H9 (cell line): ENCODE data around the gene MSL2. TPM values are rescaled to one million over a fixed set of nuclear protein-coding genes. Genes with fewer than 3 reads are reported as not detected.
"Not testable (repeated sequence)": the region's sequence is repeated elsewhere in the genome, so short reads cannot be mapped to it uniquely, and the experiment has no call there.

Experiments
- DNase-seq: peaks from one replicate; pipeline ENCODE4 v3.0.0-alpha.2; 2017
- H2AFZ ChIP-seq: one replicate; pipeline ENCODE4 v1.6.1; 2013; ENCODE audit warnings: mild to moderate bottlenecking, low read length, control low read depth, moderate library complexity
- H2AK5ac ChIP-seq: 2 replicates; pipeline ENCODE4 v1.6.1; 2013; ENCODE audit warnings: low read length, control low read depth, mixed read lengths; ENCODE audit not compliant: insufficient read length
- H2BK120ac ChIP-seq: one replicate; pipeline ENCODE4 v1.6.1; 2013; ENCODE audit warnings: low read depth, mild to moderate bottlenecking, low read length, control low read depth, inconsistent platforms; ENCODE audit not compliant: poor library complexity, severe bottlenecking
- H2BK12ac ChIP-seq: 2 replicates; pipeline ENCODE4 v1.6.1; 2013; ENCODE audit warnings: low read length, control low read depth, mixed read lengths, low read depth; ENCODE audit not compliant: insufficient read length
- H2BK15ac ChIP-seq: 2 replicates; pipeline ENCODE4 v1.6.1; 2013; ENCODE audit warnings: low read depth, low read length, control low read depth
- H2BK20ac ChIP-seq: one replicate; pipeline ENCODE4 v1.6.1; 2013; ENCODE audit warnings: low read depth, mild to moderate bottlenecking, low read length, control low read depth, inconsistent platforms; ENCODE audit not compliant: poor library complexity, severe bottlenecking
- H2BK5ac ChIP-seq: 2 replicates; pipeline ENCODE4 v1.6.1; 2013; ENCODE audit warnings: low read length, control low read depth, mixed read lengths; ENCODE audit not compliant: insufficient read length
- H3K14ac ChIP-seq: 2 replicates; pipeline ENCODE4 v1.6.1; 2013; ENCODE audit warnings: low read length, control low read depth; ENCODE audit not compliant: insufficient read depth
- H3K18ac ChIP-seq: 2 replicates; pipeline ENCODE4 v1.6.1; 2013; ENCODE audit warnings: low read depth, mild to moderate bottlenecking, mixed read lengths, low read length, control low read depth; ENCODE audit not compliant: insufficient read length
- H3K23ac ChIP-seq: 2 replicates; pipeline ENCODE4 v1.6.1; 2013; ENCODE audit warnings: low read length, control low read depth, mixed read lengths, low read depth; ENCODE audit not compliant: insufficient read length
- H3K23me2 ChIP-seq: 2 replicates; pipeline ENCODE4 v1.6.1; 2013; ENCODE audit warnings: low read depth, mild to moderate bottlenecking, mixed read lengths, low read length, control low read depth; ENCODE audit not compliant: insufficient read length, poor library complexity, severe bottlenecking
- H3K27ac ChIP-seq: 2 replicates; pipeline ENCODE4 v1.5.1; 2013; ENCODE audit warnings: low read length, control low read depth, mixed read lengths, low read depth; ENCODE audit not compliant: insufficient read length
- H3K27me3 ChIP-seq: 2 replicates; pipeline ENCODE4 v1.6.1; 2013; ENCODE audit warnings: low read length, control low read depth, inconsistent platforms; ENCODE audit not compliant: insufficient read depth
- H3K4ac ChIP-seq: 2 replicates; pipeline ENCODE4 v1.6.1; 2013; ENCODE audit warnings: low read depth, mild to moderate bottlenecking, control low read depth, inconsistent platforms, low read length, moderate library complexity
- H3K4me1 ChIP-seq: 2 replicates; pipeline ENCODE4 v1.6.1; 2013; ENCODE audit warnings: low read length, control low read depth, inconsistent platforms; ENCODE audit not compliant: insufficient read depth
- H3K4me2 ChIP-seq: 2 replicates; pipeline ENCODE4 v1.6.1; 2013; ENCODE audit warnings: low read length, control low read depth, mixed read lengths; ENCODE audit not compliant: insufficient read length, insufficient read depth
- H3K56ac ChIP-seq: 2 replicates; pipeline ENCODE4 v1.6.1; 2013; ENCODE audit warnings: low read depth, mild to moderate bottlenecking, mixed read lengths, low read length, control low read depth; ENCODE audit not compliant: insufficient read length
- H3K79me1 ChIP-seq: 2 replicates; pipeline ENCODE4 v1.6.1; 2013; ENCODE audit warnings: low read depth, mild to moderate bottlenecking, moderate library complexity, low read length, control low read depth, inconsistent platforms; ENCODE audit not compliant: insufficient read depth, poor library complexity, severe bottlenecking
- H3K79me2 ChIP-seq: 2 replicates; pipeline ENCODE4 v1.6.1; 2013; ENCODE audit warnings: low read length, control low read depth, inconsistent platforms; ENCODE audit not compliant: insufficient read depth
- H3K9ac ChIP-seq: 2 replicates; pipeline ENCODE4 v1.6.1; 2013; ENCODE audit warnings: low read length, control low read depth, mixed read lengths; ENCODE audit not compliant: insufficient read length; ENCODE audit errors: extremely low read depth
- H3K9me3 ChIP-seq: one replicate; pipeline ENCODE4 v1.6.1; 2013; ENCODE audit warnings: low read depth, low read length, inconsistent platforms; ENCODE audit not compliant: control insufficient read depth
- H3T11ph ChIP-seq: one replicate; pipeline ENCODE4 v1.6.1; 2013; ENCODE audit warnings: mild to moderate bottlenecking, low read length, control low read depth, inconsistent platforms
- H4K20me1 ChIP-seq: one replicate; pipeline ENCODE4 v1.6.1; 2013; ENCODE audit not compliant: control insufficient read depth, insufficient read length, insufficient read depth
- H4K5ac ChIP-seq: 2 replicates; pipeline ENCODE4 v1.6.1; 2013; ENCODE audit warnings: low read depth, mild to moderate bottlenecking, mixed read lengths, low read length, control low read depth; ENCODE audit not compliant: insufficient read length
- H4K8ac ChIP-seq: replicated peaks from 2 replicates; pipeline ENCODE4 v1.6.1; 2013; ENCODE audit warnings: low read length, control low read depth, mixed read lengths, low read depth; ENCODE audit not compliant: insufficient read length
- H4K91ac ChIP-seq: 2 replicates; pipeline ENCODE4 v1.6.1; 2013; ENCODE audit warnings: low read depth, mild to moderate bottlenecking, moderate library complexity, mixed read lengths, low read length, control low read depth; ENCODE audit not compliant: insufficient read length
- H3K27ac Mint-ChIP-seq, 3 experiments: 2 replicates in 2 of 3; 3 replicates in 1 of 3; pipeline ENCODE4 v1.8.0; 2020 to 2021; ENCODE audit warnings: mixed read lengths in 3 of 3, mild to moderate bottlenecking in 1 of 3, moderate library complexity in 1 of 3
- H3K27me3 Mint-ChIP-seq: 2 replicates; pipeline ENCODE4 v1.8.0; 2021; ENCODE audit warnings: low read depth, mild to moderate bottlenecking, moderate library complexity, mixed read lengths
- H3K36me3 Mint-ChIP-seq, 3 experiments: 2 replicates in 2 of 3; 3 replicates in 1 of 3; pipeline ENCODE4 v1.8.0; 2020 to 2021; ENCODE audit warnings: low read depth in 3 of 3, mixed read lengths in 3 of 3; ENCODE audit not compliant: insufficient read depth in 1 of 3
- H3K4me1 Mint-ChIP-seq, 2 experiments: 2 replicates each; pipeline ENCODE4 v1.8.0; 2020; ENCODE audit warnings: mixed read lengths in 2 of 2
- H3K4me3 Mint-ChIP-seq, 2 experiments: 2 replicates in 1 of 2; 3 replicates in 1 of 2; pipeline ENCODE4 v1.8.0; 2020 to 2021; ENCODE audit warnings: mild to moderate bottlenecking in 2 of 2, mixed read lengths in 2 of 2, moderate library complexity in 1 of 2
- H3K9me3 Mint-ChIP-seq, 2 experiments: 2 replicates in 1 of 2; 3 replicates in 1 of 2; pipeline ENCODE4 v1.8.0; 2020; ENCODE audit warnings: mild to moderate bottlenecking in 2 of 2, mixed read lengths in 2 of 2, moderate library complexity in 1 of 2
- CTCF ChIP-seq: fragments of 200-600 bp; sonication (generic); conservative IDR thresholded peaks from 3 replicates; pipeline ENCODE4 v1.8.0; 2021; ENCODE audit warnings: antibody characterized with exemption, mild to moderate bottlenecking
- WGBS: extraction: QIAGEN DNeasy Blood & Tissue Kit; methylation state at CpG from one replicate; pipeline ENCODE4 v1.1.7; 2013; ENCODE audit warnings: missing lambda C conversion rate, low lambda C conversion rate, mixed read lengths; ENCODE audit not compliant: insufficient read length; ENCODE audit errors: extremely low coverage; 5-methylcytosine and 5-hydroxymethylcytosine counted together
- total RNA-seq: library from RNA; stranded (reverse); gene quantifications from 2 replicates; pipeline ENCODE4 v1.2.1, GENCODE V29; 2021

MSL2 gene
- total RNA-seq, 1 experiment from 2014 or later, result 42.7 TPM

GRCh38 chr3:136166507-136166906, 29.6 kb downstream of the MSL2 start:
- no peak overlapping the region for H4K5ac ChIP-seq
- H3K4ac ChIP-seq, result no peak overlapping the region
- no peaks in the 10 kb centered on the region for H4K20me1 ChIP-seq
- no peak overlapping the region for H4K8ac ChIP-seq
- no peak for DNase-seq
- H4K91ac ChIP-seq, result no peak overlapping the region
- H3K36me3 Mint-ChIP-seq, result peaks cover 0 to 6% (median under 1%) of the 10 kb centered on the region in 3 experiments; a peak in 3 of 7 replicates
- H3K18ac ChIP-seq, result no peak overlapping the region
- no peak overlapping the region for H2BK20ac ChIP-seq
- H3T11ph ChIP-seq, result no peak overlapping the region
- no peak overlapping the region for H2AFZ ChIP-seq
- no peak overlapping the region for H3K4me2 ChIP-seq
- H3K4me1 Mint-ChIP-seq, result peaks cover 37 to 39% of the 10 kb centered on the region in 2 experiments
- no peak overlapping the region for H2BK120ac ChIP-seq
- H3K27ac Mint-ChIP-seq, result no peak overlapping the region; a peak in 1 of 7 replicates
- H3K23me2 ChIP-seq, result no peaks in the 10 kb centered on the region
- H3K56ac ChIP-seq, result no peak overlapping the region
- H3K14ac ChIP-seq, result no peak overlapping the region
- no peaks in the 10 kb centered on the region for H3K9me3 ChIP-seq
- H3K27ac ChIP-seq, result no peak overlapping the region
- no peaks in the 10 kb centered on the region for H3K27me3 ChIP-seq
- TF ChIP-seq CTCF, result no peak
- H3K23ac ChIP-seq, result no peak overlapping the region
- no peak overlapping the region for H3K4me3 Mint-ChIP-seq
- H2BK15ac ChIP-seq, result no peak overlapping the region
- H2BK5ac ChIP-seq, result no peak overlapping the region
- peaks cover 0 to 2% of the 10 kb centered on the region in 2 experiments; a peak in 1 of 5 replicates for H3K9me3 Mint-ChIP-seq
- no peak overlapping the region for H2AK5ac ChIP-seq
- no CpG with 5 or more reads among the region's 3 CpGs for WGBS
- H3K79me2 ChIP-seq, result peaks cover 23% of the 10 kb centered on the region; the same call in 1 of the 2 replicates
- H3K79me1 ChIP-seq, result peaks cover 5% of the 10 kb centered on the region
- no peaks in the 10 kb centered on the region for H3K27me3 Mint-ChIP-seq
- H3K9ac ChIP-seq, result no peak overlapping the region
- no peak overlapping the region for H2BK12ac ChIP-seq
- peaks cover 2% of the 10 kb centered on the region; the same call in 1 of the 2 replicates for H3K4me1 ChIP-seq

- H2AFZ ChIP-seq, H3K4me3 Mint-ChIP-seq, H3K23me2 ChIP-seq, H4K5ac ChIP-seq, H3K9me3 Mint-ChIP-seq, H3K27me3 ChIP-seq, H2BK12ac ChIP-seq, H2BK20ac ChIP-seq, H2BK15ac ChIP-seq, H2BK5ac ChIP-seq, H3K9me3 ChIP-seq, H4K8ac ChIP-seq, H3K56ac ChIP-seq, H3K27me3 Mint-ChIP-seq, H3K14ac ChIP-seq, H2AK5ac ChIP-seq, H3K23ac ChIP-seq, H3K27ac ChIP-seq, H3K4me1 ChIP-seq, H3T11ph ChIP-seq, H3K79me1 ChIP-seq, H3K4ac ChIP-seq, H4K91ac ChIP-seq, H4K20me1 ChIP-seq, H3K9ac ChIP-seq, DNase-seq, H3K4me2 ChIP-seq, H2BK120ac ChIP-seq, H3K18ac ChIP-seq: not testable (repeated sequence)
- peaks cover 33 to 34% of the 10 kb centered on the region in 2 experiments for H3K4me1 Mint-ChIP-seq
- H3K79me2 ChIP-seq, result peaks cover 28% of the 10 kb centered on the region; the same call in 1 of the 2 replicates
- H3K36me3 Mint-ChIP-seq, result peaks cover 10 to 13% (median 12%) of the 10 kb centered on the region in 3 experiments
- H3K27ac Mint-ChIP-seq, result peak overlapping the region; percentile 58 to 93 (median 84); a peak in 6 of 7 replicates
Observed at GRCh38 chr3:136163607-136164006, 32.5 kb downstream of the MSL2 start.
